ENCODE results near the gene TENM4.

DNA sequence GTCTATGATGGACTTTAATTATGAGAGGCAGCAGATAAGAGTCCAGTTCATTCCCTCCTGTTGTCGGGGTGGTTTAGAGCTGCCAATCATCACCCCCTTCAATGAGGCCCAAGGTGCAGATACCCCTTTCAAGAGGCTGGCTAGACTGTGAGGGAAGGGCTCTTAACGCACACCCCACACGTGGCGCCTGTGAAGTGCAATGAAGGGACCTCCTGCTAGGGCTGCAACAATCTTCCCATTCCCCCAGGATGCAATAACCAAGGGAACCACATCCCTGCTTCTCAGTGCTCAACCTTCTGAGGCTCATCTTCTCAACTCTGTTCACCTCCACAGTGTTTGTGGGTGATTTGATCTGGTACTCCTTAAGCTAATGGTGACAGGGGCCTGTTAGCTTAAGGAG lies 19.0 kb downstream of the TENM4 start:
- TF ChIP-seq OSR1 (CRISPR knock-in tag; IDR thresholded peaks at IDR 0.05) (no peak), RARB (CRISPR knock-in tag; IDR thresholded peaks at IDR 0.05) (no peak), TOX (CRISPR knock-in tag; IDR thresholded peaks at IDR 0.05; ENCODE audit: borderline replicate concordance) (no peak), TCF4 (CRISPR knock-in tag; IDR thresholded peaks at IDR 0.05; ENCODE audit: borderline replicate concordance) (no peak), ARNTL (CRISPR knock-in tag; IDR thresholded peaks at IDR 0.05; ENCODE audit: borderline replicate concordance, low read depth) (no peak), ZNF8 (CRISPR knock-in tag; IDR thresholded peaks at IDR 0.05) (no peak), BACH2 (CRISPR knock-in tag; IDR thresholded peaks at IDR 0.05; ENCODE audit: borderline replicate concordance) (no peak), ZC3H10 (CRISPR knock-in tag; IDR thresholded peaks at IDR 0.05) (no peak), ISL1 (CRISPR knock-in tag; IDR thresholded peaks at IDR 0.05) (no peak)
